HG03378 (cell line): Measurements from ENCODE around the gene DNASE1L1.

Source experiments
- ATAC-seq: cut with Tn5 transposase; IDR thresholded peaks from one replicate; pipeline ENCODE4 v1.9.1; 2021; ENCODE audit warnings: mild to moderate bottlenecking, moderate library complexity; ENCODE audit not compliant: unreplicated experiment

DNASE1L1 gene

GRCh38 chrX:154354516-154354915 is 54.5 kb downstream of the DNASE1L1 start:
- ATAC-seq, result no peak

- no peak for ATAC-seq
These were observed 55.0 kb downstream of the DNASE1L1 start for GRCh38 chrX:154354013-154354412.

- no peak for ATAC-seq
These were observed 55.7 kb downstream of the DNASE1L1 start for GRCh38 chrX:154353172-154353843.

DNA sequence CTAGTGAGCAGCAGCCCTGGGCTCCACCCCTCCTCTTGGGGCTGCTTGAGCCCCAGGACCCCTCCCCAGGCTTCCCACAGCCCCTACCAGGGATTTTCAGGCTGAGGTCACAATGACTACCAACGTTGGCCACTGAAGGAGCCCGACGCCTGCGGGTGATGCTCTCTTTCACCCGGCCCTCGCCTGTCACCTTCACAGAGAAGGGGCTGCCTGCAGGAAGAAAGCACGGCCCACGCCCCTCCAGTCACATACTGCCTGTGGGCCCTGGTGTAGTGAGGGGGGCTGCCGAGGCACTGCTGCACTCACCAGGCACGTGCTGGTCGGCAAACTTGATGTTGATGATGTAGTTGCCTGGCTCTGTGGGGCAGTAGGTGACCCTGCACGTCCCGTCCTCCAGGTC is 56.6 kb downstream of the DNASE1L1 start:
- no peak for ATAC-seq

- ATAC-seq, result no peak
These were observed 57.0 kb downstream of the DNASE1L1 start for GRCh38 chrX:154352012-154352401.
